Measurements from ENCODE around the gene PLA2G4D.

PLA2G4D gene

DNA sequence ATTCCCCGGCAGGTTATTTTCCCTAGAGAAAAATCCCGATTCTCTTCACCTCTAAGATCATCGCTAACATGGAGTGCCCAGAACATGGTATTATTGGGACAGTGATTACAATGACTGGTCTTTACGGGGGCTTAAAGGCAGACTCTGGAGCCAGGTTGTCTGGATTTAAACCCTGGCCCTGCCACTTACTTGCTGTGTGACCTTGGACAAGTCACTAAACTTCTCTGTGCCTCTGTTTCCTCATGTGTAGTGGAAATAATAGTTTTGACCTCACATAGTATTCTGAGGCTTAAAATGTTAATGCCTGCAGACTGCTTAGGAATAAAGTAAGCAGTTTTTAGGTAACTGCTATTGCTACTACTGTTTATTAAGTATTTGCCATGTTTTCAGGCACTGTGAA, 4.4 kb downstream of the PLA2G4D start:
- DNase-seq: no peak

DNA sequence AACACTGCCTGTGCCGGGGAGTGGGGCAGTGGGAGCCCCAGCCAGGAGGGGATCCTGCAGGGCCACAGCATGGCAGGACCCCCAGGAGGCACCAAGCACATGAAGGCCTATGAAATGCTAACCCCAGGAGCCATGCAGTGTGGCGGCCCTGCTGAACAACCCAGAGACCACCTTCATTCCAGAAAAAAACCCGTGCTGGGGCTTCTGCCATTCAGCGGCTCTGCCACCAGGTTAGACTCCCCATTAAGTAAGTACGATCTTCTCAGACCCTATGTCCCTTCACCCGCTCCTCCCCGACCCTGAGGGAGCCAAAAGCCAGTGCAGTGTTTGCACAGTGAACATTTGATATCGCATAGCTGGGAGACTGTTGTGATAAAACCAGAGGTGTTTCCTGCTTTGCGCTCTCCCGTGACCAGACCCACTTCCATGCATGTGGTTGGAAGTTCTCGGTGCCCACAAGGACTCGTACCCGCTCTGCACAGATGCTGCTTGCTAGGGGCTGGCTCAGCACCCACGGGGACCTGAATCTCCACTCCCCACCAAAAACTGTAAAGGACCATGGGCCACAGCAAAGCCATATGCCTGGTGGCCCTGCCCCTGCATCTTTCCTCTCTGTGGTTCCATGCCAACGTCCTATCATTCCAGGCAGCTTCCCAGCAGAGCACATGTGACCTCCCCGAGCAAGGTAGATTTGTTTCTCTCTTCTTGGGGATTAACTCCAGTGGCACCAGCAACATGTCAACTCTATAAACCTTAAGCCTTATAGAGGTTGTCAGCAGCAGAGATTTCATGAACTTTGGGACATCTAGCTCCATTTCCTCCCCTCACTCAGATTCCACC, 5.3 kb downstream of the PLA2G4D start:
- peak; percentile 5 for DNase-seq

DNA sequence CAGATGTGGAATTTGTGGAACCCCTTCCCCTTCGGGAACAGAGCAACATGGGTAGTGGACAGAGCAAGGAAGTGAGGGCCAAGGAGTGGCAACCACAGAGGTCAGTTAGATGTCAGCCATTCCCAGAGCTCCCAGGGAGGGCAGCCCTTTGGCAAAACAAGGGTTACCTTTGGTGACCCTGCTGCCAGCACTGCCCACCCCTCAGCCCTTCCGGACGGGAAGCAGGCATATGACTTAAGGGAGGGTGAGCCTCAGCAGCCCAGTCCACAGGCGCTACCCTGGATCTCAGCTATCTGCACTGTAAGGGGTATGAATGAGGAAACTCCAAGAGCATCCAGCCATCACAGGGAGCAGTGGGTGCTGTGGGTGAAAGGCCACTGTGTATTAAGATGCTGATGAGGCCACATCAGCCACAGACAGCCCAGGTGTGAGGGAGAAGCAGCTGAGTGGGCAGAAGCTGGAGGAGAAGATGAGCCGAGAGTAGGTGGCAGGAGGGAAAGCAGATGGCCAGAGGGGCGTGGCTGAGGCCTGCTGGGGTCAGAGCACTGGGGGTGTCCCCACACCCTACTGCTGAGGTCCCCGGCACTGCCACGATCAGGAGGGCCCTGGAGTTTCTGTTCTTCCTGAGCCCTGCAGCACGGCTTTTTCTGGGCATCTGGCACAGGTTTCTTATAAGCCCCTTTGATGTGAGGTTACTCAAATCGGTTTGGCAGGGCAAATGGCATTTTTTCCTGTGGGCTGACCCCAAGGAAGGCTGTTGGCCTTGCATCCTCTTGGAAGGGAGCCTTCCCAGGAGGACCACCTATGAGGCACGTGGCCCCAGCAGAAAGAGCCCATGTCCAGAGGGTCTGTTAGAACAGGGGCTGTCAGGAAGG, 6.2 kb downstream of the PLA2G4D start:
- DNase-seq: no peak

DNA sequence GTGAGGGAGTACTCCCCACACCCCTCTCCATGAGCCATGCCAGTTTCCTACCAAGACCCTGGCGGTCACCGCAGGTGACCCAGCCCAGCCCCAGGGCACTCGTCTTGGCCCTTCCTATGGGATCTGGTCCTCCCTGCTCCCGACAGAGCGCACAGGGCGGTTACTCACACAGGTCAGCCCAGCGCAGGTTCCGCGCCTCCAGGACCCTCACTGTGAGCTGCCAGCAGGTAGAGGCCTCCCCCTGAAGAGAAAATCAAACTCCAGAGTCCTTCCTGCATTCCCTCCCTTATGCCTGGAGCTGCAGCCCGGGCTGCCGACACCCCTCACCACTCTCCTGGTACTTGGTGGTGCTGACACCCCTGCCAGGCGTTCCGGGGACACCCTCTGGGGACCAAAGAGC, 6.9 kb downstream of the PLA2G4D start:
- no peak for DNase-seq

DNA sequence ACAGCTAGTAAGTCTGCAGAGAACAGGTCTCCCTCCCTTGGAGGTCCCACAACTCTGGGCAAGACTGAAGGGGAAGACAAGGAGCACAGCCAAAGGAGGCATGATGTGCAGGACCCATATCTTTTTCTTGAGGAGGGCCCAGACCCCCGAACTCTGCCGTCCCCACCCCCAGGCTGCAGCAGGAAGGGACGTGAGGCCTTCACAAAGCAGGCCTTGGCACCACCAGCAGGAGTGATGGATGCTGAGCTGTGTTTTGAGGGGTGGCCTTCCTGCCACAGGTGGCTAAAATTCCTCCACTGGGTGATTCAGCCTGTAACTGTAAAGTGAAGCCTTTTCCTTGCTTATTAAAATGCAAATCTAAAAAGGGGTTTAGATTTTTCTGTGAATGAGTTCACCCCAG, 8.6 kb downstream of the PLA2G4D start:
- no peak for DNase-seq

DNA sequence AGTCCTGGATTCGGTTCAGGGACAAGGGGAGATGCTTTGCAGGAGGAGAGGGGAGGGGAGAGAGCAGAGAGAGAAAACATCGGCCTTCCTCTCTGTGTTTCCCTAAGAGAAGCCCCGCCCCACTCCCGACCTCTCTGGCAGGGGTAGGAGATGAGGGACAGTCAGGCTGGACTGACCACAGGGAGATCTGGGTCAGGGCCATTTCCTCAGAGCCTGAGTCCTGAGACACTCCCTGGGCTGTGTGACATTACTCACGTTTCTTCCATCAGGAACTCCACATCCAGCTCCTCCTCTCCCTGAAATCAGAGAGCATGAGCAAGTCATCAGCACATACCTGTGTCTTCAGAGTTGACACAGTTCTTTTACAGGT, 9.1 kb downstream of the PLA2G4D start:
- no peak for DNase-seq

DNA sequence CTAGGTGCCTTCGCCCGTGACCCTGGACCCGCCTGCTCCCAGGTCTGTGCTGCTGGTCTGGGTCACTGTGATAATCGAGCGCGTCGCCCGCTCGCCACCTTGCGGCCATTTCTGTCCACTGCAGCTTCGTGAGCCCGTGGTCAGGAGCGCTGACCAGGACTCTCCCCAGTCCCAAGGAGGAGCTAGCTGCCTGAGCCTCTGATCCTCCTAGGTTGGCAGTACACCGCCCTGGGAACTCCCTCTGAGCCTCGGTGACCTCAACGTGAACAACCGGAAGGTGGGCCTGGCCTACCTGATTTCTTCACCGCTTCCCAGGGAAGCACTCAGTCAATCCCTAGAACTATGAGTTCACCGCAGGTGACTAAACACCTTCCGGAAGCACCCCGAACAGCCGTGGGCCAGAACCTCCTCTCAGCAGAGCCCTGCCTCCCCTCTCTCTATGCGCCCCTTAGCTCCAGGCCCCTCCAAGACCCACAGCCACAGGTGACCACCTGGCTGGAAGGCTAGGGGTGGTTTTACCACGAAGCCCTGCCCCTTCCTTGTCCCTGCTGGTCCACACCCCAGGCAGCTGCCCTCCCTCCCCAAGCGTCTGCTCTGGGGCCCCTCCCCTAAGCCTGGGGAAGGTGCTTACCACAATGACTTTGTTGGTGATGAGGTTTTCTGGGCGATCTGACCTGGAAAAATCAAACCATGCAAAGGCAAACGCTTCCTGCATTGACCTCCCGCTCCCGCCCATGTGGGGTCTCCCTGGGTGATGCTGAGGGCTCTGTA, 9.7 kb downstream of the PLA2G4D start:
- no peak for DNase-seq

DNA sequence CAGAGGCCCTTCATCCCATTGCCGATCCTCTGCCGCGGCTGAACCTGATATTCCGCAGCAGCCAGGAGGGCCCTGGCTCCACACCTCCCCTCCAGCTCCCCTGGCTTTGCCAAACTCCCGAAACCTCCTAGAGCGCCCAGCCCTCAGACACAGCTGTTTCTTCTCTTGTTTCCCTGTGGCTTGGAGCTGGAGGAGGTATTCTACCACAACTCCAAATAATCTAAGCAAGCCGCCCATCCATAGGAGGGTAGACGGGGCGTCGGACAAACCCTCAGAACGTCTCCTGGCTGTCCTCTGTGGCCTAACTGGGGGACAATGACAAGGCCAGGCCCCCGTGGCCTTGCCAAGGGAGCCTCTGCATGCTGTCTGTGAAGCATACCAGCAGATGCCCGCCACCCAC, 10.4 kb downstream of the PLA2G4D start:
- DNase-seq: no peak

DNA sequence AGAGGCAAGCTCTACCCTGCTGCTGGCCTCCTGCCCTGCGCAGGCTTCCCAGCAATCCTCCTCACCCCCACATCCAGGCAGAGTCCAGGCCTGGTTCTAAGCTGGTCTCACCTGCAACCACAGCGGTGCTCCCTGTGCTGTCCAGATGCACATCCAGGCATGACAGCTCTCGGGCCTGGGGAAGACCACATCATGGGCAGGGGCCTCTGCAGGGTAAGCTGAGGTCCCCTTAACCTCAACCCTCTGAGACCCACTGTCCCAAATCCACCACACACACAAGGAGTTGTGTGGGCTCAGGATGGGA, 10.8 kb downstream of the PLA2G4D start:
- DNase-seq: no peak

DNA sequence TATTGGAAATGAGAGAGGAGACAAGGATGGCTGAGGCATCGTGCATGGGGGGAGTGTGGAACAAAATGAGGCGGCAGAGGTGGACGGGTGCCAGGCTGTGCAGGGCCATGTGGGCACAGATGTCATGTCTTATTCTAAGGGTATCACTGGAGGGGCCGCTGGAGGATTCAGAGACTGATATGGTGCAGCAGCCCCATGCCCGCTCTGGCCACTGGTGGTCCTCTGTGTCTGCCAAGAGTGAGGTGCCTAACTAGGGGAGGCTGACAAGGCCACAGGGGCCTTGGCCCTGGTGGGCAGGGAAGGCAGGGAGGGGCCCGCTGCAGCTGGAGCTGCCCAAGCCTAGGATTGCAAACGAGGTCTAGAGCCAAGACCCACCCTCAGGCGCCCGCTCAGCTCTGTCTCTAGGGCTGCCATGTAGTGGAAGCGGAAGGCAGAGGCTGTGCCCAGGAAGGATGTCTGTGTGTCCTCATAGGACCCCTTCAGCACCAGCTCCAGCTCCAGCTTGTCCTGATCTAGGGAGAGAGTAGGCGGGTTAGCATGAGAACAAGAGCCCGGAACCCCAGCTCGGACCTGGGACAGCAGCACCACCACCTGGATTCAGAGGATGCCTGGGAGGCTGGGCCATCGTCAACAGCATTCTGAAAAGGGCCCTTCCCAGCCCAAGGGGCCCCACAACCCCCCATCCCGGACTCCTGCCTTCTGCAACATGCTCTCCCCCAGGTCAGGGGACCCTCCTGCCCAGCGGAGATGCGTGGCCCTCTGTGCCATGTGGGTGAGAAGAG, 11.3 kb downstream of the PLA2G4D start:
- DNase-seq: no peak

DNA sequence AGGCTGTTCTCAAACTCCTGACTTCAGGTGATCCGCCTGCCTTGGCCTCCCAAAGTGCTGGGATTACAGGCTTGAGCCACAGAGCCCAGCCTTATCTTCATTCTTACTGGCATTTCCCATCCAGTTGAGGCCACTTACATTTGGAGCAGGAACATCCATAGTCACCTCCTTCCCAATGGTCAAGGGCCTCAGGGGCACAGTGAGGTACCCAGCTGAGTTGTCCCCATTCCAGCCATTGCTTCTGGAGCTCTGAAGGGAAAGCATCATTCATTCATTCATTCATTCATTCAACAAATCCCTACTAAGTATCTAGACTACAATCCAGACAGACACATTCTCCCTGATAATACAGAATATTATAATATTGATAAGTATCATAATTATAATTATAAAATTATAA, 12.2 kb downstream of the PLA2G4D start:
- no peak for DNase-seq

DNA sequence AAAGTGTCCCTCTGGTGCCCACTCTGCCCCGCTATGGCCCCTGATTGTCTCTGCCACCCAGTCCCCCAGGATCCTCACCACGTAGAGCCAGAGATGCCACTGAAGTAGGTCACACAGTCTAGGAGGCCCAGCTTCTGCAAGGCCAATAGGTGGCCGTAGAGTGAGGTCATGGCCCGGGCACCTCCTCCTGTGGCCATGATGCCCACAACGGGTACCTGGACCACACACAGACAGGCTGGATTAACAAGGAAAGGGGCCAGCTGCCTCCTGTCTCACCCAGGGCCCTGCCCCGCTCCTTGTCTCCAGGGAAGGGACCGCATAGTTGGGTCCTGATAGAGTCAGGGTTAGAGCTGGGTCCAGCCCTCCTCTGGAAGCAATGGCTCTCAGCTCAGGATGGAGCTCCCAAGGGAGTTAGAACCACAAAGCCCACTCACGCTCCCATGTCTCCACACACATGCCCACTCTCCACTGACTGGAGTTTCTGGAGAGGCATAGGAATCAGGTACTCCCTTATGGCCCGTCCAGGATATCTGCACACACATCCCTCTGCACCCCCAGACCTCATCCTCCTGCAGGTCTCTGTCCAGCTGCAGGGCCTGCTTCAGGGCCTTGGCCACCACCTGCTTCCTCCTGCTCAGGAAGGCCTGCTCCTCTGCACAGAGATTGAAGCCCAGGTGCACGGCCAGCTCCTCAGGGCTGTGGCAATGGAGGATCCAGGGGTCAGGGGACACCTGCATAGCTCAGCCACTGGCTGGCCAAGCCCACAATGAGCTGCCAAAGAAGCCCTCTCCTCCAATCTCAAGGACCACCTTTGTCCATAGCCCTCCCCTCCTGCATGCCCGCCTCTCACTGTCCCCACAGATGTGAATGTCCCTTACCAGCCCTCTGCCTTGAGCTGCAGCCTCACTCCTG, 13.2 kb downstream of the PLA2G4D start:
- DNase-seq: no peak

DNA sequence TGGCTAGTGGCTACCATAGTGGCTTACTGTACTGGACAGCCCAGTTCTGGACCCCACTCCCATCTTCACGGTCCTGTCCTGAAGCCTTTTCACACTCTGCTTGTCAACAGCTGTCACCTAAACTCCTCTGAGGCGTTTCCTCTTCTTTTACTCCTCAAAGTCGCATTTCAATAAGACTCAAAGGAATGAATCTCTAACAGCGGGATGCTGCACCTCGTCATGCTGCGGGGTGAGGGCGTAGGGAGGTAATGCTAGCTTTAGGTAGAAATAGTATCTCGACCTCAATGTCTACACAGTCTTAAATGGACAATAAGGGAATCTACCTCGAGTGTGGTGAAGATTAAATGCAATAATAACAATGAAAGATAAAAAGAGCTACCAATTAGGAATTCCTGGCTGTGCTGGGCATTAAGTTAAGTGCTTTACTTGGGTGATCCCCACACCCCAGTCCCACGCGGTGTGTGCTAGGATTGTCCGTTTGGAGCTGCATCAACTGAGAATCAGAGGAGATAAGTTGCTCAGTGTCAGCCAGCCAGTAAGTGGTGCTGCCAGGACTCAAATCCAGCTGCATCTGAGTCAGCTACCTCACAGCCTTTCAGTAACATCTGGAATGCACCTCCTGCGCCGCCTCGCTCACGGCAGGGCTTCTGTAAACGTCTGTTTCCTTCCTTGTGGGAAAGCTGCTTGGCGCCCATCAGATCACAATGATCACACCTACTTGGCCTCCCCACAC, 14.0 kb downstream of the PLA2G4D start:
- no peak for DNase-seq

DNA sequence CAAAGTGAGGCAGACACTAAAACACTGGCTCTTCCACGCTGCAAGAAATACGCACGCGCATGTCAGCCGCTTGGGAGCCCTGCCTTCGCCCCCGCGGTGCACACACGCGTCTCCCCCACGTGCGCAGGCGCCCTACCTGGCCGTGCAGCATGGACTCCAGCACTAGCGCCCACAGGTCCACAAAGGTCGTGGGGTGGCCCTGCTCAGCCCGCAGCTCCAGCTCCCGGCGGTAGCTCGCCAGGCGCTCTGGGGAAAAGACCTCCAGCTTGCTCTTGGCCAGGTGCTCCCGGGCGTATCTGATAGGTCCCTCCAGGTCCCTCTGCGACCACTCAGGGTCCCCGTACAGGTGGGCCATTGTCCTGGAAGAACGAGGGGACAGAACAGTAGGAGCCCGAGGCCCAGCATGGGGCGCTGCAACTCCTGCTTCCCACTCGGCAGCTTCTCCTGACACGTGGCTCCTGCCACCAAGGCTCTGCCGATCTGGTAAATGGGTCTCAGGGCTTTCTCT, 14.9 kb downstream of the PLA2G4D start:
- no peak for DNase-seq

DNA sequence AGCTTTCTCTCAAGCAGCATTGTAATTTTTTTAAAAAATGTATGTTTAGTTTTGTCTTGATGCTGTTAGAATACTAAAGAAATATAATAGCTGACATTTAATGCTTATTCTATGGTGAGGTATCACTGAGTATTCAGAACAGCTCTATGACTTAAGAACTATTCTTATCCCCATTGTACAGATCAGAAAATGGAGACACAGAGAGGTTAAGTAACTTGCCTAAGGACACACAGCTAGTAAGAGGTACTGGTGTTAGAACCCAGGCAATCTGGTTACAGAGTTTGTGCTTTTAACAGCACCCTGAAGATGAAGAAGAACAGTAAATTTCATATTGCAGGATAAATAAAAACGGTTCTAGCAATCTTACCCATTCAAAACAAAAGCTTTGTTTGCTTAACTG, 15.5 kb downstream of the PLA2G4D start:
- no peak for DNase-seq

DNA sequence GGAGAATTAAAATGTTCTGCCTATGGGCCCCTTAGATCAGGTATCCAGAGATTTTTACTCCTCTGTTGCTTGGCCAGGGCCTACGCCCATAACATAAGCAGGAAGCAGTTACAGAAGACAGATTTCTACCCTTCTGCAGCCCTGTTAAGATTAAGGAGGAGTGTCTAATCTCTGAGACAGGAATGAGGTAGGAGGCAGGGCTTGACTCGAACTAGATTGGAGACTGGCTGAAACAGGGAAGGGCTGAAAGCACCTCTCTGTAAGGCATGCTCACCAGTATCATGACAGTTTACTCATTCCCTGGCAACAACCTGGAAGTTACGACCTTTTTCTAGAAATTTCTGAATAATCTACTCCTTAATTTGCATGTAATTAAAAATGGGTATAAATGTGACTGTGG, 16.7 kb downstream of the PLA2G4D start:
- no peak for DNase-seq

DNA sequence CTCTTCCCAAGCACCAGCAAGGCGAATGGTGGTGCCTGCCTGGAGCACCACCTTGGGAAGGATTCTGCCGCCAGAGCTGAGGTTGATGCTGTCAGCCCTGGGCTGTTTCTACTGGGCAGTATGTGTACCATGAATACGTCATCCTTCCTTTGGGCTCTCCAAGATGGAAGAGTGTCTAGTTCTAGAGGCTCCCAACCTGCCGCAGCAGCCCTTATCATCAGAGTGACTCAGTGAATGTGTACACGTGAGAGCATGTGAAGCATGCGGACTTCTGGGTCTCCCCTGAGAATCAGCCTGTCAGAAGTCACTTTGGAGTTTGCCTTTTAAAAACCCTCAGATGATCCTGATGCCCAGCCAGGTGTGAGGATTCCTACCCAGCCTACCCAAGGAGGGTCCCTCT, 20.9 kb downstream of the PLA2G4D start:
- no peak for DNase-seq

DNA sequence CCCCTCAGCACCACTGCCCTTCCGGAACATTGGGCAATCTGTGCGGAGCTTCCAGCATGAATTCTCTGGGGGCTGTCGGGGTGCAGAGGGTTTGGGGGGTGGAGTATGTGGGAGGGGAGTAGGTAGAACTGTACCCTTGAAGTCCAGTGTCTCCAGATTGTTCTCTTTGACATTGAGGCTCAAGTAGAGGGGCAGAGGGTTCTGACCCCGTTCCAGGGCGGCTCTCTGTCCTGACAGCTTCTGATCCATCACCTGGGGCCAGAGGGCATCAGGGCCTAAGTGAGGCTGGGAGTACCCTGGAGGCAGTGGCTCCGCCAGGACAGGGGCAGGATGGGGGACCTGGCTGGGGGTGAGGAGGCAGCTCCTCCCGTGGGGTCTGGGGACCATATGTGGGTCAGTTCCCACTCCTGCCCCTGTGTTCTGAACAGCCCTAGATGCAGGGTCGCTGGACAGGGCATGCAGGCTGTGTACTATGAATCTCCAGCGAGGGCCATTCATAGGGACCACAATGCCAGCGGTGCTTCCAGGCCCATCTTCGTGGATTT, 22.1 kb downstream of the PLA2G4D start:
- no peak for DNase-seq

DNA sequence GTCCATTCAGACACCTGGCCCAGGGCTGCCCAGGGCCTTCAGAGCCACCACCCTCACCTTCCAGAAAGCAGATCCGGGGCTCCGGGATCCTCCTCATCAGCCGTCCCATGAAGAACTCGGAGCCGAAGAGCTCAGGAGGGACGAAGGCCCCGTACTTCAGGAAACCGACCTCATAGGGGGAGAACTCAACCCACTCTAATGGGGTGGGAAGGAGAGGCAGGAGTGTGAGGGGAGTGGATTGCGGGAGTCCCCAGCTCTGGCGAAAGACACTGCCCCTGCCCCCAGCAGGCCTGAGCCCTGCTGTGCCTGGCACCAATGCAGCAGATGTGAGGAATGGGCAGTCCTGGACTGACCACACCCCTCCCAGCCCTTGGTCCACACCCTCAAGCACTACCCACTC, 22.6 kb downstream of the PLA2G4D start:
- DNase-seq: no peak

DNA sequence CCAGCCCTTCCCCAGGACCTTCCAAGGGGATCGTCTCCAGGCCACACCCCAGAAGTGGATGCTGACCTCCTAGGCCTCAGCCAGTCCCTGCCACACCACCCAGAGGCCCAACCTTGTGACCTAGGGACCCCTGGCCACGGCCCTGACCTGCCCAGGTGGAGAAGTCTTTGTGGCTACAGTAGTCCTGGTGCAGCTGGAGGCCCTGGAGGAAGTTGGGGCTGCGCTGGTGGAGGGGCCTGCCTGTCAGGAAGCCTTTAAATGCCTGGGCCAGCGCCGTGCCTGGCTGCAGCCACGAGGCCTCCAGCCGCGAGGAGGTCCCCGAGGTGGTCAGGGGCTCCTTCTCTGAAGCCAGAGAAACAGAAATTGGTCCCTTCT, 23.4 kb downstream of the PLA2G4D start:
- no peak for DNase-seq
